GM12878 (cell line): ENCODE results near the gene CPNE6. TPM values are rescaled to one million over a fixed set of nuclear protein-coding genes. Genes with fewer than 3 reads are reported as not detected.
A peak's percentile ranks its signal among the peaks of the same experiment; 100 is the strongest.

Experiments used
- ATAC-seq: fragments of 200-7000 bp; cut with Tn5 transposase; 3 replicates; pipeline ENCODE4 v1.9.1; 2020; ENCODE audit warnings: mild to moderate bottlenecking, moderate library complexity
- BruUV-seq: library from RNA; stranded (reverse); fragments of 400-500 nt; replicated peaks from 2 replicates; lab custom pipeline; 2021; lab: Mats Ljungman, UMichigan
- CTCF ChIA-PET: fragments of 300-600 bp; sonication (Branson Sonifier 250); formaldehyde crosslinking; extraction: SDS; loops from one replicate; lab custom pipeline; 2021; ENCODE audit warnings: inconsistent platforms; lab: Yijun Ruan, JAX
- POLR2A ChIA-PET: fragments of 350-600 bp; formaldehyde crosslinking; extraction: SDS; loops from one replicate; lab custom pipeline; 2021; ENCODE audit warnings: inconsistent platforms; lab: Charles Lee
- RAD21 ChIA-PET: fragments of 300-600 bp; sonication (Branson Sonifier 250); formaldehyde crosslinking; loops from one replicate; lab custom pipeline; 2023; ENCODE audit warnings: antibody characterized with exemption; ENCODE audit not compliant: unreplicated experiment; lab: Charles Lee
- SMC1A ChIA-PET: fragments of 300-600 bp; sonication (Branson Sonifier 250); formaldehyde crosslinking; loops from one replicate; lab custom pipeline; 2023; ENCODE audit not compliant: unreplicated experiment, uncharacterized antibody; lab: Charles Lee
- DNase-seq: peaks from one replicate; pipeline ENCODE4 v3.0.0-alpha.2; 2011; ENCODE audit warnings: low read depth, low spot score
- FAIRE-seq: peaks from 3 replicates; lab custom pipeline; 2011; peaks lifted over from hg19 to GRCh38; lab: Jason Lieb, UNC
- H2AFZ ChIP-seq: 2 replicates; pipeline ENCODE4 v1.6.0; 2011; ENCODE audit warnings: low read depth, low read length, control low read depth; ENCODE audit not compliant: control insufficient read depth
- H3K27ac ChIP-seq: 2 replicates; pipeline ENCODE4 v1.5.1; 2011; ENCODE audit warnings: control low read depth; ENCODE audit not compliant: control insufficient read depth, insufficient read depth
- H3K27me3 ChIP-seq, 2 experiments: replicated peaks in 1 of 2; 2 replicates each; pipeline versions ENCODE4 v1.6.0 to v1.6.1; 2011; ENCODE audit warnings: low read length in 1 of 2; ENCODE audit not compliant: control insufficient read depth in 2 of 2, insufficient read depth in 2 of 2
- H3K36me3 ChIP-seq, 2 experiments: 2 replicates each; pipeline ENCODE4 v1.5.1; 2011; ENCODE audit warnings: low read length in 1 of 2; ENCODE audit not compliant: control insufficient read depth in 2 of 2, insufficient read depth in 2 of 2
- H3K4me1 ChIP-seq: 2 replicates; pipeline ENCODE4 v1.6.1; 2011; ENCODE audit warnings: mild to moderate bottlenecking, low read length, moderate library complexity, mixed read lengths; ENCODE audit not compliant: control insufficient read depth, insufficient read depth
- H3K4me2 ChIP-seq: 2 replicates; pipeline ENCODE4 v1.6.0; 2011; ENCODE audit warnings: control low read depth; ENCODE audit not compliant: control insufficient read depth, insufficient read depth
- H3K4me3 ChIP-seq: fragments of 200-600 bp; sonication (generic); 2 replicates; pipeline ENCODE4 v1.5.1; 2016
- H3K79me2 ChIP-seq: 2 replicates; pipeline ENCODE4 v1.6.0; 2011; ENCODE audit warnings: low read length; ENCODE audit not compliant: control insufficient read depth, insufficient read depth
- H3K9ac ChIP-seq: 2 replicates; pipeline ENCODE4 v1.8.0; 2011; ENCODE audit warnings: low read length, control low read depth, mixed read lengths; ENCODE audit not compliant: control insufficient read depth, insufficient read depth
- H3K9me3 ChIP-seq: replicated peaks from 3 replicates; pipeline ENCODE4 v1.5.1; 2011; ENCODE audit warnings: mild to moderate bottlenecking, low read length; ENCODE audit not compliant: control insufficient read depth, insufficient read depth
- H4K20me1 ChIP-seq: 2 replicates; pipeline ENCODE4 v1.6.0; 2011; ENCODE audit not compliant: control insufficient read depth, insufficient read depth
- BRCA1 ChIP-seq: IDR thresholded peaks from 2 replicates; pipeline ENCODE4 v1.6.1; 2011; ENCODE audit warnings: low read depth, low read length, improper control_type of control experiment
- CHD2 ChIP-seq: IDR thresholded peaks from 2 replicates; pipeline ENCODE4 v1.6.1; 2011; ENCODE audit warnings: low read depth, low read length, improper control_type of control experiment, borderline replicate concordance
- FOXK2 ChIP-seq: fragments of 450-650 bp; IDR thresholded peaks from 2 replicates; pipeline ENCODE4 v1.6.1; 2017; ENCODE audit warnings: mild to moderate bottlenecking, moderate library complexity
- HSF1 ChIP-seq: fragments of 150-350 bp; IDR thresholded peaks from 2 replicates; pipeline ENCODE4 v1.6.1; 2014; ENCODE audit warnings: mild to moderate bottlenecking, low read depth, low read length
- IKZF1 ChIP-seq: fragments of 450-650 bp; conservative IDR thresholded peaks from 2 replicates; pipeline ENCODE4 v1.6.1; 2017; ENCODE audit warnings: antibody characterized with exemption, mild to moderate bottlenecking
- MEF2B ChIP-seq: fragments of 450-650 bp; IDR thresholded peaks from 2 replicates; pipeline ENCODE4 v1.6.1; 2018; ENCODE audit warnings: mild to moderate bottlenecking, moderate library complexity; ENCODE audit not compliant: partially characterized antibody, poor library complexity, severe bottlenecking
- RAD51 ChIP-seq: fragments of 450-650 bp; IDR thresholded peaks from 2 replicates; pipeline ENCODE4 v1.6.1; 2016; ENCODE audit warnings: moderate library complexity, mild to moderate bottlenecking, inconsistent platforms
- RB1 ChIP-seq: fragments of 450-650 bp; formaldehyde crosslinking; IDR thresholded peaks from 2 replicates; pipeline ENCODE4 v1.6.1; 2017; ENCODE audit warnings: mild to moderate bottlenecking, borderline replicate concordance
- USF2 ChIP-seq: IDR thresholded peaks from 2 replicates; pipeline ENCODE4 v1.6.1; 2011; ENCODE audit warnings: low read depth, low read length, improper control_type of control experiment, borderline replicate concordance
- ZNF622 ChIP-seq: fragments of 450-650 bp; IDR thresholded peaks from 2 replicates; pipeline ENCODE4 v1.6.1; 2017; ENCODE audit warnings: mild to moderate bottlenecking, inconsistent platforms
- WGBS: methylation state at CpG from one replicate; pipeline ENCODE4 v1.1.6; 2016; ENCODE audit warnings: low lambda C conversion rate; ENCODE audit not compliant: insufficient replicate concordance, insufficient coverage; ENCODE audit errors: missing lambda C conversion rate; 5-methylcytosine and 5-hydroxymethylcytosine counted together
- in situ Hi-C: fragments of 300-500 bp; cut with MboI; formaldehyde crosslinking; loops from 9 replicates; pipeline ENCODE4 v1.14.3; 2018; ENCODE audit warnings: mixed read lengths
- intact Hi-C: fragments of 100-400 bp; cut with micrococcal nuclease; formaldehyde crosslinking; loops from one replicate; pipeline ENCODE4 v1.14.2; 2022; ENCODE audit not compliant: unreplicated experiment
- polyA plus RNA-seq, 11 experiments: library from polyadenylated mRNA; depleted of rRNA in 4 of 11; unstranded in 6 of 11; stranded (reverse) in 5 of 11; fragments of >200 nt; fragmentation: Nextera tagmentation in 4 of 11; fragmentation: Illumina TruSeq in 1 of 11; extraction: Ambion mirVana in 4 of 11; extraction: Trizol in 1 of 11; gene quantifications; 1 replicate in 1 of 11; 2 replicates in 10 of 11; pipeline versions ENCODE4 v1.2.1 to v1.2.3, GENCODE V29; 2011 to 2016; ENCODE audit warnings: inconsistent platforms in 2 of 11, missing spikeins in 2 of 11, low read depth in 1 of 11
- total RNA-seq, 4 experiments: library from RNA; depleted of rRNA in 3 of 4; stranded (reverse); fragments of >200 nt in 3 of 4; fragmentation: Illumina TruSeq in 1 of 4; extraction: Trizol in 1 of 4; gene quantifications; 2 replicates each; pipeline versions ENCODE4 v1.2.1 to v1.2.3, GENCODE V29; 2013 to 2021

The CPNE6 gene
- total and polyA plus RNA-seq, 10 of the 15 experiments (the other 5 are each of a cell fraction or from before 2014, with no cell fraction given), result 0.06 to 0.43 (median 0.18) TPM; not detected in 3

- peak overlapping the region; percentile 99 for H3K4me2 ChIP-seq
- H3K9me3 ChIP-seq, result no peaks in the 10 kb centered on the region
- WGBS, result 53% methylated on average over 20 of the region's 20 CpGs
- H3K27ac ChIP-seq, result no peak overlapping the region
- H3K27me3 ChIP-seq, result peaks cover 0 to 3% of the 10 kb centered on the region in 2 experiments; a peak in 1 of 4 replicates
- H4K20me1 ChIP-seq, result no peaks in the 10 kb centered on the region
- no TSS peak for BruUV-seq
- H3K4me1 ChIP-seq, result peaks cover 23% of the 10 kb centered on the region
- in situ Hi-C loops (no loop called here), intact Hi-C loops (loop anchor here (2.0 kb wide), 1 partner anchor 38 kb away; no protein-coding TSS in a partner anchor)
- ChIA-PET SMC1A (interaction anchor here (0.6 to 1.8 kb wide), 5 partner anchors 8 to 56 kb away, joined by 3 to 5 read pairs (median 4); no protein-coding TSS in a partner anchor), POLR2A (interaction anchor here (0.6 to 0.8 kb wide), 3 partner anchors 55 to 73 kb away, joined by 3 to 5 read pairs (median 3); no protein-coding TSS in a partner anchor), CTCF (interaction anchor here (0.6 to 6.3 kb wide), 6 partner anchors 9 to 123 kb away, joined by 3 to 197 read pairs (median 5); partner anchors contain the start of gene PCK2), RAD21 (interaction anchor here (0.5 to 2.1 kb wide), 4 partner anchors 10 to 746 kb away, joined by 3 to 6 read pairs (median 4); partner anchors contain the start of gene BCL2L2)
- H3K36me3 ChIP-seq, result no peaks in the 10 kb centered on the region
- no peak overlapping the region for H2AFZ ChIP-seq
- no peaks in the 10 kb centered on the region for H3K79me2 ChIP-seq
- DNase-seq (no peak), FAIRE-seq (no peak), ATAC-seq (no peak)
- TF ChIP-seq IKZF1 (peak; percentile 31; the same call in 1 of the 2 replicates), HSF1 (no peak), MEF2B (no peak), USF2 (no peak), CHD2 (no peak), FOXK2 (0 out of 2 replicates have a peak, but pooled peaks have one; percentile 0), RAD51 (no peak), RB1 (no peak), ZNF622 (no peak), BRCA1 (no peak)
- H3K4me3 ChIP-seq, result peak overlapping the region; percentile 74
- no peak overlapping the region for H3K9ac ChIP-seq
These were observed 18.5 kb upstream of the CPNE6 start for GRCh38 chr14:24052656-24053547.
